ENCODE data around the gene GH1. TPM values are rescaled to one million over a fixed set of nuclear protein-coding genes. Genes with fewer than 3 reads are reported as not detected.

Gene GH1
- total and polyA plus RNA-seq, 2 of the 13 experiments (the other 11 are each of a cell fraction or from before 2014, with no cell fraction given) = not detected

DNA sequence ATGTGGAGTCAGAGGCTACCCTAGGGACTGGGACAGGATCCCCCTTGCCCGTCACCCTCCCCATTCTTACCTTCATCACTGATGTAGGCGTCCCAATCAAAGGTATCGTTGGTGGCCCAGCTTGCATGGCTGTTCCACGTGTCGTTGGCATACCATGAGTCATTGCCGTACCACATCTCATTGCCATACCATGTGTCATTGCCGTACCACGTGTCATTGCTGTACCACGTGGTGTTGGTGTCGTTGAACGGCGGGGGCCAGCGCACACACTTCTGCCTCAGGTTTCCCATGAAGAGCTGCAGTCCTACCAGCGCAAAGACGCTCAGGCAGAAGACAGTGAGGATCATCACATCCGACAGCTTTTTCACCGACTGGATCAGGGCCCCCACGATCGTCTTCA, 49.3 kb upstream of the GH1 start:
- WGBS (ENCODE audit: low lambda C conversion rate) = 55% methylated on average over 19 of the region's 19 CpGs
- H3K4me3 ChIP-seq (replicated peaks in 1 of 3; ENCODE audit: insufficient read depth in 1 of 3, low read depth in 2 of 3, low read length in 3 of 3) = no peak overlapping the region

More for the DNA sequence above, 49.3 kb upstream of the GH1 start:
- H3K27ac ChIP-seq (ENCODE audit: extremely low read length, insufficient read depth, low read length) = no peak overlapping the region
- intact Hi-C loops (cut with micrococcal nuclease; ENCODE audit: unreplicated experiment) = no loop called here
- H2AFZ ChIP-seq (ENCODE audit: low read length) = no peak overlapping the region
- ATAC-seq (no peak), FAIRE-seq (no peak), DNase-seq (ENCODE audit: low spot score) (no peak)
- no TSS peak for BruUV-seq (replicated peaks)
- H3K36me3 ChIP-seq (replicated peaks in 1 of 2; ENCODE audit: control insufficient read depth in 1 of 2, insufficient read depth in 2 of 2, low read length in 2 of 2) = no peaks in the 10 kb centered on the region
- POLR2A ChIA-PET = no interaction called here
- CTCF ChIA-PET (ENCODE audit: low intra/inter-chr PET ratio, low total read pairs) = no interaction called here
- H3K79me2 ChIP-seq (ENCODE audit: insufficient read depth, low read length) = no peaks in the 10 kb centered on the region
- TF ChIP-seq CREB1 (IDR thresholded peaks at IDR 0.05) (peak; percentile 42; the same call in 1 of the 2 replicates), CREB1 (CRISPR knock-in tag; IDR thresholded peaks at IDR 0.05) (no peak), RAD51 (IDR thresholded peaks at IDR 0.05; ENCODE audit: borderline replicate concordance) (peak; percentile 76; the same call in 1 of the 2 replicates), KMT2A (CRISPR knock-in tag; IDR thresholded peaks at IDR 0.05) (no peak), USF2 (IDR thresholded peaks at IDR 0.05; ENCODE audit: low read depth, low read length) (peak; percentile 90), USF2 (CRISPR knock-in tag; IDR thresholded peaks at IDR 0.05; ENCODE audit: borderline replicate concordance) (no peak)
- TF ChIP-seq, protein P1, sequence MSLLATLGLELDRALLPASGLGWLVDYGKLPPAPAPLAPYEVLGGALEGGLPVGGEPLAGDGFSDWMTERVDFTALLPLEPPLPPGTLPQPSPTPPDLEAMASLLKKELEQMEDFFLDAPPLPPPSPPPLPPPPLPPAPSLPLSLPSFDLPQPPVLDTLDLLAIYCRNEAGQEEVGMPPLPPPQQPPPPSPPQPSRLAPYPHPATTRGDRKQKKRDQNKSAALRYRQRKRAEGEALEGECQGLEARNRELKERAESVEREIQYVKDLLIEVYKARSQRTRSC (CRISPR knock-in tag; IDR thresholded peaks at IDR 0.05; ENCODE audit: low read depth) = no peak
- TF ChIP-seq, protein P2, sequence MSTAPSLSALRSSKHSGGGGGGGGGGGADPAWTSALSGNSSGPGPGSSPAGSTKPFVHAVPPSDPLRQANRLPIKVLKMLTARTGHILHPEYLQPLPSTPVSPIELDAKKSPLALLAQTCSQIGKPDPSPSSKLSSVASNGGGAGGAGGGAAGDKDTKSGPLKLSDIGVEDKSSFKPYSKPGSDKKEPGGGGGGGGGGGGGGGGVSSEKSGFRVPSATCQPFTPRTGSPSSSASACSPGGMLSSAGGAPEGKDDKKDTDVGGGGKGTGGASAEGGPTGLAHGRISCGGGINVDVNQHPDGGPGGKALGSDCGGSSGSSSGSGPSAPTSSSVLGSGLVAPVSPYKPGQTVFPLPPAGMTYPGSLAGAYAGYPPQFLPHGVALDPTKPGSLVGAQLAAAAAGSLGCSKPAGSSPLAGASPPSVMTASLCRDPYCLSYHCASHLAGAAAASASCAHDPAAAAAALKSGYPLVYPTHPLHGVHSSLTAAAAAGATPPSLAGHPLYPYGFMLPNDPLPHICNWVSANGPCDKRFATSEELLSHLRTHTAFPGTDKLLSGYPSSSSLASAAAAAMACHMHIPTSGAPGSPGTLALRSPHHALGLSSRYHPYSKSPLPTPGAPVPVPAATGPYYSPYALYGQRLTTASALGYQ (CRISPR knock-in tag; IDR thresholded peaks at IDR 0.05) = no peak
- TF ChIP-seq, protein P3, sequence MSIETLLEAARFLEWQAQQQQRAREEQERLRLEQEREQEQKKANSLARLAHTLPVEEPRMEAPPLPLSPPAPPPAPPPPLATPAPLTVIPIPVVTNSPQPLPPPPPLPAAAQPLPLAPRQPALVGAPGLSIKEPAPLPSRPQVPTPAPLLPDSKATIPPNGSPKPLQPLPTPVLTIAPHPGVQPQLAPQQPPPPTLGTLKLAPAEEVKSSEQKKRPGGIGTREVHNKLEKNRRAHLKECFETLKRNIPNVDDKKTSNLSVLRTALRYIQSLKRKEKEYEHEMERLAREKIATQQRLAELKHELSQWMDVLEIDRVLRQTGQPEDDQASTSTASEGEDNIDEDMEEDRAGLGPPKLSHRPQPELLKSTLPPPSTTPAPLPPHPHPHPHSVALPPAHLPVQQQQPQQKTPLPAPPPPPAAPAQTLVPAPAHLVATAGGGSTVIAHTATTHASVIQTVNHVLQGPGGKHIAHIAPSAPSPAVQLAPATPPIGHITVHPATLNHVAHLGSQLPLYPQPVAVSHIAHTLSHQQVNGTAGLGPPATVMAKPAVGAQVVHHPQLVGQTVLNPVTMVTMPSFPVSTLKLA (IDR thresholded peaks at IDR 0.05) = peak; percentile 99
- no peaks in the 10 kb centered on the region for H3K4me1 ChIP-seq (ENCODE audit: insufficient read depth, low read length)
- H4K20me1 ChIP-seq (ENCODE audit: insufficient read depth, low read length) = no peaks in the 10 kb centered on the region
- no peaks in the 10 kb centered on the region for H3K9me3 ChIP-seq (ENCODE audit: low read length)
- H3K9ac ChIP-seq (ENCODE audit: insufficient read depth, low read depth, low read length) = no peak overlapping the region
- H3K4me2 ChIP-seq (ENCODE audit: low read depth, low read length) = no peak overlapping the region
- peaks cover 5 to 25% of the 10 kb centered on the region in 2 experiments; a peak in 4 of 5 replicates for H3K27me3 ChIP-seq (ENCODE audit: control insufficient read depth in 1 of 2, insufficient read depth in 2 of 2, low read length in 2 of 2)
- in situ Hi-C loops (cut with HindIII; ENCODE audit: extremely low pct_ligation_motif_present, low pct_unique_long_range_greater_than_20kb) = no loop called here

Data from HepG2 (cell line).